ENCODE data around the gene CAB39L. TPM values are rescaled to one million over a fixed set of nuclear protein-coding genes. Genes with fewer than 3 reads are reported as not detected.

CAB39L gene
- total and polyA plus RNA-seq, 12 donors: 7.1 to 33.2 (median 16.9) TPM

- 39 to 60% methylated on average over 1 of the region's 1 CpG for WGBS, 2 donors
- H3K36me3 ChIP-seq: peaks cover 0 to 100% (median 23%) of the 10 kb centered on the region in 9 donors
- H3K9me3 ChIP-seq: no peaks in the 10 kb centered on the region
- no peak overlapping the region for H3K27ac ChIP-seq
- DNase-seq: no peak
- ATAC-seq: peak in 2 of 8 donors; percentile 51 to 61
- TF ChIP-seq, protein P1, sequence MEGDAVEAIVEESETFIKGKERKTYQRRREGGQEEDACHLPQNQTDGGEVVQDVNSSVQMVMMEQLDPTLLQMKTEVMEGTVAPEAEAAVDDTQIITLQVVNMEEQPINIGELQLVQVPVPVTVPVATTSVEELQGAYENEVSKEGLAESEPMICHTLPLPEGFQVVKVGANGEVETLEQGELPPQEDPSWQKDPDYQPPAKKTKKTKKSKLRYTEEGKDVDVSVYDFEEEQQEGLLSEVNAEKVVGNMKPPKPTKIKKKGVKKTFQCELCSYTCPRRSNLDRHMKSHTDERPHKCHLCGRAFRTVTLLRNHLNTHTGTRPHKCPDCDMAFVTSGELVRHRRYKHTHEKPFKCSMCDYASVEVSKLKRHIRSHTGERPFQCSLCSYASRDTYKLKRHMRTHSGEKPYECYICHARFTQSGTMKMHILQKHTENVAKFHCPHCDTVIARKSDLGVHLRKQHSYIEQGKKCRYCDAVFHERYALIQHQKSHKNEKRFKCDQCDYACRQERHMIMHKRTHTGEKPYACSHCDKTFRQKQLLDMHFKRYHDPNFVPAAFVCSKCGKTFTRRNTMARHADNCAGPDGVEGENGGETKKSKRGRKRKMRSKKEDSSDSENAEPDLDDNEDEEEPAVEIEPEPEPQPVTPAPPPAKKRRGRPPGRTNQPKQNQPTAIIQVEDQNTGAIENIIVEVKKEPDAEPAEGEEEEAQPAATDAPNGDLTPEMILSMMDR (IDR thresholded peaks at IDR 0.05): no peak
- peaks cover 0 to 7% (median 0%) of the 10 kb centered on the region in 9 donors for H3K4me1 ChIP-seq
- no peaks in the 10 kb centered on the region for H3K27me3 ChIP-seq
- no peak overlapping the region for H3K4me3 ChIP-seq
- intact Hi-C loops (cut with DNase I): no loop called here
Observed at GRCh38 chr13:49472186-49472585, 28.3 kb upstream of the CAB39L start.

- no peak overlapping the region for H3K4me3 ChIP-seq
- peaks cover 0 to 100% (median 57%) of the 10 kb centered on the region in 9 donors for H3K36me3 ChIP-seq
- ATAC-seq: no peak
- peaks cover 0 to 6% (median 0%) of the 10 kb centered on the region in 9 donors for H3K4me1 ChIP-seq
- DNase-seq: no peak
- WGBS, 2 donors: 95 to 97% methylated on average over 5 of the region's 5 CpGs
- no peaks in the 10 kb centered on the region for H3K27me3 ChIP-seq
- H3K9me3 ChIP-seq: peaks cover 0 to 16% (median 4%) of the 10 kb centered on the region in 11 donors
- no peak overlapping the region for H3K27ac ChIP-seq
- intact Hi-C loops (cut with DNase I): no loop called here
- TF ChIP-seq, protein P1 (IDR thresholded peaks at IDR 0.05): no peak
Observed at GRCh38 chr13:49466292-49466838, 22.5 kb upstream of the CAB39L start.

GRCh38 chr13:49464621-49465325, 20.9 kb upstream of the CAB39L start:
- H3K36me3 ChIP-seq: peaks cover 0 to 100% (median 64%) of the 10 kb centered on the region in 9 donors
- intact Hi-C loops (cut with DNase I): no loop called here
- H3K4me3 ChIP-seq: no peak overlapping the region
- H3K27ac ChIP-seq: peak overlapping the region in 2 of 10 donors; percentile 4 to 23
- TF ChIP-seq, protein P1 (IDR thresholded peaks at IDR 0.05): no peak
- ATAC-seq (peak in 4 of 8 donors; percentile 37 to 58 (median 40)), DNase-seq (no peak)
- 84 to 94% methylated on average over 4 of the region's 4 CpGs for WGBS, 2 donors
- peaks cover 0 to 6% (median 0%) of the 10 kb centered on the region in 9 donors for H3K4me1 ChIP-seq
- H3K9me3 ChIP-seq: peaks cover 0 to 16% (median 4%) of the 10 kb centered on the region in 11 donors
- no peaks in the 10 kb centered on the region for H3K27me3 ChIP-seq

- TF ChIP-seq, protein P1 (IDR thresholded peaks at IDR 0.05): no peak
- DNase-seq (no peak), ATAC-seq (no peak)
- intact Hi-C loops (cut with DNase I): no loop called here
- Histone ChIP-seq H3K9me3 (peaks cover 0 to 16% (median 4%) of the 10 kb centered on the region in 11 donors), H3K27ac (peak overlapping the region in 3 of 10 donors; percentile 11 to 30 (median 23)), H3K36me3 (peaks cover 0 to 93% (median 64%) of the 10 kb centered on the region in 9 donors), H3K27me3 (no peaks in the 10 kb centered on the region), H3K4me1 (peaks cover 0 to 6% (median 0%) of the 10 kb centered on the region in 9 donors), H3K4me3 (no peak overlapping the region)
- WGBS, 2 donors: 57 to 61% methylated on average over 1 of the region's 1 CpG
Observed at GRCh38 chr13:49464085-49464484, 20.2 kb upstream of the CAB39L start.
